ENCODE data around the gene CDH4. TPM values are rescaled to one million over a fixed set of nuclear protein-coding genes. Genes with fewer than 3 reads are reported as not detected.

The CDH4 gene
- total RNA-seq, 1 donor from 2014 or later = 22.3 TPM

- DNase-seq = no peak
Measured at GRCh38 chr20:61561111-61561830, 309.2 kb downstream of the CDH4 start.

DNA sequence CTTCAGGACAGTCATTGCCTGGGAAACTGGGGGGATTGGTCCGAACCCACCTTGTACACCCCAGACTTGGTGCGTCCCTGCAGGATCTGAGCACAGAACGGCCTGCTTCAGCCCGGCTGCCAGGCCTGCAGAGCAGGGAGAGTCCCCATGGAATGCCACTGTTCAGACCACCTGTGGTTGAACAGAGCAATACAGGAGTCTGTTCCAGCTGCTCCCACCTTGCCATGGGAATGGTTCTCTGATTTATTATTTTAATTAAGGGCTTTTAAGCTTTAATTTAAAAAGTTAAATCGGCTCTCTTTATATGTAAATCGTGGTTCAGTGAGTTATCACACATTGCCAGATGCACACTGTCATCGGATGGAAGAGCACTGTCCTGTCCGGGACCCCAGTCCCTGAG, 310.4 kb downstream of the CDH4 start:
- no peak for DNase-seq

- no peak for DNase-seq
Measured at GRCh38 chr20:61562897-61563504, 310.9 kb downstream of the CDH4 start.

DNA sequence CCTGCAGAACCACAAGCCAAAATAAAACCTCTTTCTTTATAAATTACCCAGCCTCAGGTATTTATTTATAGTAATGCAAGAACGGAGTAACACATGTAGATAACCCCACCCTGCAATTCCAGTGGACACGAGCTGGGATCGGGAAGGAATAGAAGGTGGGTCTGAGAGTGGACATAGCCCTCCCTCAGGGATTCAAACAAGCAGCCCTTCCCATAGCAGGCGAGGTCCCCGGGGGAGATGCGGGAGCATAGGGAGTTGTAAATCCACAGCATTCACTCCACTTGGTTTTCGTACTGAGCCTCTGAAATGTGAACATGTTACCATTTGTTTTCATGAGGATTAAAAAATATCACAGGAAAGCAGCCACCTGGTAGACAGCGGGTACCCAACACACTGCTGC, 312.6 kb downstream of the CDH4 start:
- no peak for DNase-seq

DNA sequence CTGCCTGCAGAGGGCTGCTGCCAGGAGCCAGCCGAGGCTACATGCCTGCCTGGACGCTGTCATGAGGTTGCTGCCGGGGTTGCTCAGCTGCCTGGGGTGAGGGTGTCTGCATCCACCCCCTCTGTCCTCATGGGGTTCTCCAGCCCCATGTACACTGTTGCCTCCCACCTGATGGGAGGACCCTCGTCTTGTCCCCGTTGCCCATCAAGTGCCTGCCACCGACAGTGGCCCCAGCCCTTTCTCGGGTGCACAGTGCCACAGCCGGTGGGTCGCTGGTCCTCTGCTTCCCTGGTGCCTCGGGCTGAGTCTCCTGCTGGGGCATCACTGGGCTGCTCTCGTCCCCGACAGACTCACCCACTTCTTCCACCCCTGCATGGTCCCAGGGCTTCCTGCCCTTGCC, 313.7 kb downstream of the CDH4 start:
- DNase-seq = no peak

- DNase-seq = no peak
Measured at GRCh38 chr20:61566691-61567090, 314.6 kb downstream of the CDH4 start.

- no peak for DNase-seq
Measured at GRCh38 chr20:61567204-61567603, 315.1 kb downstream of the CDH4 start.

GRCh38 chr20:61569825-61570224, 317.8 kb downstream of the CDH4 start:
- DNase-seq = no peak

DNA sequence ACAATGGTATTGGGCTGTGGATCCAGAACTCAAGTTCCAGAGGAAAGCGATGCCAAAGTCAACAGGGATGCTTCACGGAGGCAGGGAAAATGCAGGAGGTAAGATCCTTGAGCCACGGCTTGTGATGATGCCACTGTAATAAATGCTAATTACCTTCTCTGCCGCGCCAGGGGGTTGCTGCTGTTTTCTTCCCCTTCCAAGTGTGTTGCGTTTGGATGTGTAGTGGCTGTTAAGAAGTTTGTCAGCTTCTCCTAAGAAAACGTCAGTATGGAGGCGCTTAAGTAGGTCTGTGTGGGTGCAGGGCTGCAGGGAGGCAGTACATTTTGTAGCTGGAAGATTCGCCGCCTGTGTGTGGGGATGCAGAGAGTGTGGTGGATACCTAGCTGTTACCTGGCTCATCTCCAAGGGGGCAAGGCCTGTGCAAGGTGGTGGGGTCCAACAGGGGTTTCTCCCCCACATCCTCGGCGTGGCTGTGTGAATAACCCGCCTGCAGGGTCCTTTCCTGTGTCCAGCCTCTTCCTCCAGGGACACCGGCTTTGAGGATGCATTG, 318.7 kb downstream of the CDH4 start:
- DNase-seq = no peak

GRCh38 chr20:61571221-61571620, 319.2 kb downstream of the CDH4 start:
- no peak for DNase-seq

DNA sequence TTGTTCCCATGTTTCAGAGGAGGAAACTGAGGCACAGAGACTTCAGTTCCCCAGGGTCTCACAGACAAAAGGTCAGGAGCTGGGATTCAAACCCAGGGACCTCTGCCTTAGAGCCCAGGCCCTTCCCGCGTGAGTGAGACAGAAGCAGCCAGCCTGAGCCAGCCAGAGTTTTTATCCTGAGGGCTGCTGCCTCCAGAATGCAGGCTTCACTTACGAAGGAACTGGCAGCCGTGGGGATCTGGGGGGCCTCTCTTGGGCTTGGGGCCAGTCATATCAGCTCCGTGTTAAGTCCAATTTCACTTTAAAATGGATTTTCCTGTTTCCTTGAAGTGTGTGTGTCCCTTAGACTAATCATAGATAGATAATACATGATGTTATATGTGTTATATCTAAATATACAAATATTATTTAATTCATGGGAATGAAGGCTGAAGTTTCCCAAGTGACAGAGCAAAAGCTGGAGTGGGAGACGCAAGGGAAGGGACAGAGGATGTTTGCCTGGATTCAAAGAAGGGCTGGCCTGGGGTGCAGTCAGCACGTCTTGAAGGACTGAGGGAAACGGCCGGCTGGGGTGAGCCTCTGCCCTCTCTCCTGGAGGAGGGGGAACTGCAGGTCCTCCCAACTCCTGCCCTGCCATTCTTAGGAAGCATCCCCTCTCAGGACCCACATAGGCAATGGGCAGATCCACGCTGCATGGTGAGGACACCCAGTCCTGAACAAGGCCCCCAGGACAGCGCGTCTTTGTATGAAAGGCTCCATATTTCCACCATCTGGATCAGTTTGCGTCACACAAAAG, 320.1 kb downstream of the CDH4 start:
- DNase-seq = no peak

DNA sequence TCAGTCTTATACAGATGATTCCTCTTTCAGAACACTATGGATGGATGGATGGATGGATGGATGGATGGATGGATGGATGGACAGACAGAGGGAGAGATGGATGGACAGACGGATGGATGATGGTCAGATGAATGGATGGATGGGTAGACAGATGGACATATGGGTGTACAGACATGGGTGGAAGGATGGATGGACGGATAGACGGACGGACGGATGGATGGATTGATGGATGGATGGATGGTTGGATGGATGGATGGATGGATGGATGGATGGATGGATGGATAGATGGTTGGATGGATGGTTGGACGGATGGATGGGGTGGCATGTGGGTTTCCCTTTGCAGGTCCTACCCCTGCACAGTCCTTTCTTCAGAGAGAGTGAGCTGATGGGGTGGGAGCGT, 320.7 kb downstream of the CDH4 start:
- DNase-seq = no peak

DNA sequence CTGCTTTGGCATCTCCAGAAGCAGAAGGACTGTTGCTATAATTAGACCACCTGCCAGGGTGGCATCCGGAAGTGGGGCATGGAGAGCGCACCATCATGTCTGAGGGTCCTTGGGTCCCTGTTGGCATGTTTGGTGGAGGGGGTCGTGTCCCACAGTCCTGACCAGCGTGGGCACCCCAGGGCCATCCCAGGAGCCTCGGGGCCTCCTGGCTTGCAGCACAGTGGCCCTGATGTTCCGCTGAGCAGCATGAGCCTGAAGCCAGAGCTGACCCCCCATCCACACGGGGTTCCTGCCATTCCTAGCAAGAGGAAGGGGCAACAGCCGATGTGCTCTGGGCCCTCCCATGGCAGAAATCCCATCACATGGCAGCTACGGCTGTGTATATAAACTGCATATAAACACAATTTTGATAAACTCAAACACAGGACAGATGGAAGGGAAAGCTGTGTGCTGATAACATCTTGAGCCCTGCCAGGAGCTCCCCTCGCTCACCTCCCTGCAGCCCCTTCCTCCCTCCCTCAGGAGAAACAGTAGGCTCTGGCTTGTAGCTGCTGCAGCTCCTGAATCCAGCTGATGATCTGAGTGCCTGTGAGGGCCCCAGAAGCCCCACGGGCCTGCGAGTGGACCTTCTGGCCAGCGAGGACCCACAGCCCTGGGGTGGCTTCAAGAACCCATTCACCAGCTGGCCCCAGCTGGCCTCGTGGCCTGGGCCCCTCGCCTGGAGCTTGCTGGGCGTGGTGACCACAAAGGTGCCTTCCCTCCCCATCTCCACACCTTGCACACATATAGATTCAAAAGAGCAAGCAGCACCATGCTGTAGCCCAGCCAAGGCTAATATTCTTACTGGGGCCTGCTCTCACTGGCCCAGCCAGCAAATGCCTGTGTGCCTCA, 321.6 kb downstream of the CDH4 start:
- no peak for DNase-seq

DNA sequence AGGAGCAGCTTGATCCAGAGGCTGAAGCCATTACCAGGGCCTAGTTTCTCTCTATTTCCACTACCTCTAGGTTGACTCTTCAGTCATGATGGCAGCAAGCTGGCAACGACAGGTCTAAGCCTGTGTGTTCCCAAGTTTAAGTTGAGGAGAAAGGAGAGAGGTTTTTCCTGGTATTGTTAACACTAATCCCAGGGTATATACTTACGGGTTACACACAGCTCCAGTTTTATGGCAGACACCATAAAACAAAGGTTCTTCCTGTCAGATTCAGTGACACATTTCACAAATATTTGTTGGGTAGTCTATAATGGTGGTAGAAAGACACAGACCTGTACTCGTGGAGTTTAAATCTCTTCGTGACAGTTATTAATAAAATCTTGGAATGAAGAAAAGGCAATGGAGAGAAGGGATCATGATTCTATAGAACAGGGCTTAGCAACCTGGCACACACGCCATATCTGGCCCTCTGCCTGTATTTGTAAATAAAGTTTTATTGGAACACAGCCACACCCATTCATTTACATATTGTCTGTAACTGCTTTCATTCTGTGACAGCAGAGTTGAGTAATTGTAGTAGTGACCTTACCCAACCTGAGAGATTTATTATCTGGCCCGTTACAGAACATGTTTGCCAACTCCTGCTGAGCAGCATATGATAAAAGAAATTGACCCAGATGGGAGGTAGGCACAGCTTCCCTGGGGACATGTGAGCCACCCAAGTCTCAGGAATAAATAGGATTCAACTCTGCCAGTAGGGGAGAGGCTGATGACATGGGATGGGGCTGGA, 323.3 kb downstream of the CDH4 start:
- no peak for DNase-seq

- DNase-seq = no peak
Measured at GRCh38 chr20:61576372-61576771, 324.3 kb downstream of the CDH4 start.

GRCh38 chr20:61577065-61577464, 325.0 kb downstream of the CDH4 start:
- DNase-seq = no peak

DNA sequence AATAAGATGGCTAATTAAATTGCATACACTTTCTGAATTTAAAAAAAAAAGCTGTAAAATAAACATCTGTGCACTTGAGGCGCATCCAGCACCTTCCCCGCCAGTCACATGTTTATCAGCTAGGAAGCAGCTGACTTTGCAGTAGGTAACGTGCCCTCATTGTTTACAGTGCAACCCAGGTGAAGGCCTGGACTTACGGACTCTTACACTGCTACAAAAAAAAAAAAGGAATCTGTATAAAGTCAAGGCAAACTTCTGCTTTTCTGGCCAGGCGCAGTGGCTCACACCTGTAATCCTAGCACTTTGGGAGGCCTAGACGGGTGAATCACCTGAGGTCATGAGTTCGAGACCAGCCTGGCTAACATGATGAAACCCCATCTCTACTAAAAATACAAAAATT, 327.8 kb downstream of the CDH4 start:
- DNase-seq = no peak

GRCh38 chr20:61580958-61581824, 329.1 kb downstream of the CDH4 start:
- no peak for DNase-seq

GRCh38 chr20:61581825-61582188, 329.7 kb downstream of the CDH4 start:
- DNase-seq = no peak

DNA sequence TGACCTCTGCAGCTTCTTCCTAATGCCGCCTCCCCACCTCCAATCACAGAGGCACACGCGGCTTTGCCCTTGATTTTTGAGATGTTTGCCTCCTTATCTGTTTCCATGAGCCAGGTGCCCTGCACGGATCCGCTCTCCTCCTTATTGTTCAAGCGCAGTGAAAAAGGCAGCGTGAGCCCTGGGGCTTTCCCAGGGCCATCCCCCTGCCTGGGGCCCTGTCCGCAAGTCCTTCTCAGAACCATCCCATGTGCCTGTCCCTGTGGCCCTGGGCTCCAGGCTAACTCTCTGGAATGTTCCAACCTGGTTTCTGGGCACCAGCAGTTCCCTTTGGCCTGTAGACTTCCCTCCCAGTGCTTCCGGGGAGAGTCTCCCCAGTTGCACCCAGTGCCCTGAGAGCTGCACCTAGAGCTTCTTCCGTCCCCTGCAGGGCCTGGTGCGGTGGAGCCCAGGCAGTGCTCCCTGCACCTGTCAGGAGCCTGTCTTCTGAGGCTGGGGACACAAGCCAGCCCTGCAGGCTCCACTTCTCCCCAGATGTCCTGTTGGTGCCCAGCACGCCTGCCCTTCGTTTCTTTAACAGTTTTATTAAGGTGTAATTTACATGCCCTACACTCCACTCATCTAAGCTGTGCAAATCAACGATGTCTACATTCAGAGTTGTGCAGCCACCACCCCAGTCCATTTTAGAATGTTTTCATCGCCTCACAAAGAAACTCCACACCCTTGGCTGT, 330.3 kb downstream of the CDH4 start:
- no peak for DNase-seq
